Liver (tissue), 3 donors: Measurements from ENCODE around the gene GPR107.

Experiments
- EGR1 ChIP-seq, 2 donors: IDR thresholded peaks; 2 replicates each; pipeline ENCODE4 v1.6.1; 2016 to 2018; ENCODE audit warnings: antibody characterized with exemption in 2 of 2, low read depth in 2 of 2
- FOXA1 ChIP-seq: IDR thresholded peaks from 2 replicates; pipeline ENCODE4 v1.6.1; 2016; ENCODE audit warnings: antibody characterized with exemption
- RAD21 ChIP-seq, 2 donors: IDR thresholded peaks; 2 replicates each; pipeline ENCODE4 v1.6.1; 2016; ENCODE audit warnings: antibody characterized with exemption in 2 of 2, mild to moderate bottlenecking in 2 of 2
- TAF1 ChIP-seq: conservative IDR thresholded peaks from 2 replicates; pipeline ENCODE4 v1.6.1; 2016; ENCODE audit warnings: antibody characterized with exemption, mild to moderate bottlenecking
- TF ChIP-seq, protein P1 (sequence below): IDR thresholded peaks from 2 replicates; pipeline ENCODE4 v1.6.1; 2016; ENCODE audit warnings: antibody characterized with exemption
- TF ChIP-seq, protein P2 (sequence below): fragments of 150-350 bp; IDR thresholded peaks from 2 replicates; pipeline ENCODE4 v1.5.1; 2017; ENCODE audit warnings: improper control_type of control experiment, low read depth, low read length; ENCODE audit not compliant: missing input control
- TF ChIP-seq, protein P3 (sequence below): IDR thresholded peaks from 2 replicates; pipeline ENCODE4 v1.6.1; 2016; ENCODE audit warnings: antibody characterized with exemption
- donor health status: healthy.
- donor health status: healthy.

DNA sequence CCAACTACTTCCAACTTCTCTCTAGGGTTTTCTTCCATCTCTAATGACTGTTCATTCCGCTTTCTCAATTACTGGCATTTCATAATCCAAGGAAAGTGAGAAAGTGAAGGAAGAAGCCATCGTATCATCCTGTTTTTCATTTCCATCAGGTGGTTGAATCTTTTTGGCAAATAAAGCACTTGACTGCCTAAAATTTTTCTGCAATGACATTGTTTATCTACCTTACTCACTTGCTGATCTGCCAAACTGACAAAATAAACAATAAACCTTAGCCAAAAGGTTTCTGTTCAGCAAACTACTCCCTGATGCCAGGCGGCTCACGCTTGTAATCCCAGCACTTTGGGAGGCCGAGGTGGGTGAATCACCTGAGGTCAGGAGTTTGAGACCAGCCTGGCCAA, 29.1 kb upstream of the GPR107 start:
- TF ChIP-seq, protein P1, sequence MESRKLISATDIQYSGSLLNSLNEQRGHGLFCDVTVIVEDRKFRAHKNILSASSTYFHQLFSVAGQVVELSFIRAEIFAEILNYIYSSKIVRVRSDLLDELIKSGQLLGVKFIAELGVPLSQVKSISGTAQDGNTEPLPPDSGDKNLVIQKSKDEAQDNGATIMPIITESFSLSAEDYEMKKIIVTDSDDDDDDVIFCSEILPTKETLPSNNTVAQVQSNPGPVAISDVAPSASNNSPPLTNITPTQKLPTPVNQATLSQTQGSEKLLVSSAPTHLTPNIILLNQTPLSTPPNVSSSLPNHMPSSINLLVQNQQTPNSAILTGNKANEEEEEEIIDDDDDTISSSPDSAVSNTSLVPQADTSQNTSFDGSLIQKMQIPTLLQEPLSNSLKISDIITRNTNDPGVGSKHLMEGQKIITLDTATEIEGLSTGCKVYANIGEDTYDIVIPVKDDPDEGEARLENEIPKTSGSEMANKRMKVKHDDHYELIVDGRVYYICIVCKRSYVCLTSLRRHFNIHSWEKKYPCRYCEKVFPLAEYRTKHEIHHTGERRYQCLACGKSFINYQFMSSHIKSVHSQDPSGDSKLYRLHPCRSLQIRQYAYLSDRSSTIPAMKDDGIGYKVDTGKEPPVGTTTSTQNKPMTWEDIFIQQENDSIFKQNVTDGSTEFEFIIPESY, result peak; percentile 27
- TF ChIP-seq, protein P2, sequence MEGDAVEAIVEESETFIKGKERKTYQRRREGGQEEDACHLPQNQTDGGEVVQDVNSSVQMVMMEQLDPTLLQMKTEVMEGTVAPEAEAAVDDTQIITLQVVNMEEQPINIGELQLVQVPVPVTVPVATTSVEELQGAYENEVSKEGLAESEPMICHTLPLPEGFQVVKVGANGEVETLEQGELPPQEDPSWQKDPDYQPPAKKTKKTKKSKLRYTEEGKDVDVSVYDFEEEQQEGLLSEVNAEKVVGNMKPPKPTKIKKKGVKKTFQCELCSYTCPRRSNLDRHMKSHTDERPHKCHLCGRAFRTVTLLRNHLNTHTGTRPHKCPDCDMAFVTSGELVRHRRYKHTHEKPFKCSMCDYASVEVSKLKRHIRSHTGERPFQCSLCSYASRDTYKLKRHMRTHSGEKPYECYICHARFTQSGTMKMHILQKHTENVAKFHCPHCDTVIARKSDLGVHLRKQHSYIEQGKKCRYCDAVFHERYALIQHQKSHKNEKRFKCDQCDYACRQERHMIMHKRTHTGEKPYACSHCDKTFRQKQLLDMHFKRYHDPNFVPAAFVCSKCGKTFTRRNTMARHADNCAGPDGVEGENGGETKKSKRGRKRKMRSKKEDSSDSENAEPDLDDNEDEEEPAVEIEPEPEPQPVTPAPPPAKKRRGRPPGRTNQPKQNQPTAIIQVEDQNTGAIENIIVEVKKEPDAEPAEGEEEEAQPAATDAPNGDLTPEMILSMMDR, result no peak
- TF ChIP-seq EGR1 (IDR thresholded peaks at IDR 0.05; ENCODE audit: low read depth in 2 of 2) (no peak), RAD21 (IDR thresholded peaks at IDR 0.05) (peak; percentile 28 to 37), TAF1 (no peak), FOXA1 (no peak)
- TF ChIP-seq, protein P3, sequence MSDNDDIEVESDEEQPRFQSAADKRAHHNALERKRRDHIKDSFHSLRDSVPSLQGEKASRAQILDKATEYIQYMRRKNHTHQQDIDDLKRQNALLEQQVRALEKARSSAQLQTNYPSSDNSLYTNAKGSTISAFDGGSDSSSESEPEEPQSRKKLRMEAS, result no peak
